Body of pancreas (tissue), 4 donors: ENCODE data around the gene MTMR12. TPM values are rescaled to one million over a fixed set of nuclear protein-coding genes. Genes with fewer than 3 reads are reported as not detected.
"Not testable (repeated sequence)": the region's sequence is repeated elsewhere in the genome, so short reads cannot be mapped to it uniquely, and the experiment has no call there.

ENCODE experiments used
- ATAC-seq: fragments of 150-250 bp; one replicate; pipeline ENCODE4 v1.9.1; 2016
- DNase-seq, 4 donors: peaks; one replicate each; pipeline ENCODE4 v3.0.0-alpha.2; 2019
- H3K27ac ChIP-seq, 4 donors: fragments of 200-600 bp; sonication (generic); 1 replicate in 3 of 4; 2 replicates in 1 of 4; pipeline versions ENCODE4 v1.5.1 to v1.6.1; 2016 to 2019; ENCODE audit warnings: mild to moderate bottlenecking in 1 of 4, mixed read lengths in 1 of 4, moderate library complexity in 1 of 4
- H3K27me3 ChIP-seq, 2 donors: fragments of 200-600 bp; sonication (generic); one replicate each; pipeline ENCODE4 v1.6.0; 2016; ENCODE audit warnings: mild to moderate bottlenecking in 1 of 2
- H3K36me3 ChIP-seq, 2 donors: fragments of 200-600 bp; sonication (generic); replicated peaks in 1 of 2; 2 replicates each; pipeline ENCODE4 v1.5.1; 2016; ENCODE audit warnings: low read depth in 2 of 2; ENCODE audit not compliant: insufficient read depth in 1 of 2
- H3K4me1 ChIP-seq: fragments of 200-600 bp; sonication (generic); one replicate; pipeline ENCODE4 v1.6.0; 2016
- H3K4me3 ChIP-seq, 2 donors: fragments of 200-600 bp; sonication (generic); 1 replicate in 1 of 2; 2 replicates in 1 of 2; pipeline ENCODE4 v1.5.1; 2016 to 2019
- H3K9me3 ChIP-seq, 3 donors: fragments of 200-600 bp; sonication (generic); 1 replicate in 2 of 3; 2 replicates in 1 of 3; pipeline ENCODE4 v1.5.1; 2016
- POLR2A ChIP-seq, 3 donors: fragments of 450-650 bp; IDR thresholded peaks; one replicate each; pipeline ENCODE4 v1.6.1; 2016; ENCODE audit warnings: antibody characterized with exemption in 3 of 3, mild to moderate bottlenecking in 2 of 3
- WGBS, 2 donors: methylation state at CpG; one replicate each; pipeline ENCODE4 v1.1.5; 2017; 5-methylcytosine and 5-hydroxymethylcytosine counted together
- intact Hi-C: fragments of 100-400 bp; cut with DNase I; formaldehyde crosslinking; loops from one replicate; pipeline ENCODE4 v1.15.1; 2023
- total RNA-seq, 2 donors: library from RNA; depleted of rRNA; stranded (reverse); fragments of >200 nt; gene quantifications; one replicate each; pipeline ENCODE4 v1.1.0, GENCODE V29; 2016
- TF ChIP-seq, protein P1 (sequence below), 7 experiments: fragments of 450-650 bp in 4 of 7; fragments of 200-600 bp in 3 of 7; sonication (generic) in 3 of 7; IDR thresholded peaks; one replicate each; pipeline ENCODE4 v1.5.1; 2016 to 2019; ENCODE audit warnings: antibody characterized with exemption in 7 of 7

MTMR12 gene
- total RNA-seq, 2 donors from 2014 or later: 31.1 to 65.6 TPM

DNA sequence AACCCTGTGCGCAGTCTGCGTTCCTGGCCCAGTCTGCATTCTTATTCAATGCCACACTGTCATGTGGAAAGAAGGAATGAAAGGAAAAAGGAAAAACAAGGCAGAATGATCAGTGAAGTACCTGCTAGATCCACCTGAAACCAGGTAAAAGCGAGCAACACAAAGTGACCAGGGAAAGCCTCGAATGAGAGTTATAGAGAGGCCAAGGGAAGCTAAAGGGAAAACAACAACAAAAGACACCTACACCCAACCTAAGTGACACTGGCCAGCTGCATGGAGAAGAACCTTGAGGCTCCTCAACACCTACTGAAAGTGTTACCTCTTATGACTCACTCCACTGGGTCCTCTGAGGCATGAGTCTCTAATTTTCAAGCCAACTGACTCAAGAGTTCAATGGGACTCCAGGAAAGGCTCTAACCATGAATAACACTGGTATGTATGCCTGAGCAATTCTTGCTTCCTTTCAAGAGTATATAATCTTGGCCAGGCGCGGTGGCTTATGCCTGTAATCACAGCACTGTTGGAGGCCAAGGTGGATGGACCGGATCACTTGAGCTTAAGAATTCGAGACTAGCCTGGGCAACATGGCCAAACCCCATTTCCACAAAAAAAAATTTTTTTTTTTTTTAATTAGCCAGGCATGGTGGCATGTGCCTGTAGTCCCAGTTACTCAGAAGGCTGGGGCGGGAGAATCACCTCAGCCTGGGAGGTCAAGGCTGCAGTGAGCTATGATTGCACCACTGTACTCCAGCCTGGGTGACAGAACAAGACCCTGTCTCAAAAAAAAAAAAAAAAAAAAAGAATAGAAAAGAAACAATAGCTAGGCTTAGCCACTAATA, 29.0 kb downstream of the MTMR12 start:
- 87 to 94% methylated on average over 9 of the region's 9 CpGs for WGBS, 2 donors
- intact Hi-C loops: no loop called here
- H3K27me3 ChIP-seq: no peaks in the 10 kb centered on the region
- peaks cover 66% of the 10 kb centered on the region for H3K4me1 ChIP-seq
- H3K36me3 ChIP-seq: no peaks in the 10 kb centered on the region
- no peak overlapping the region for H3K4me3 ChIP-seq
- no peaks in the 10 kb centered on the region for H3K9me3 ChIP-seq
- ATAC-seq: no peak
- H3K27ac ChIP-seq: peak overlapping the region in 1 of 4 donors; percentile 60
- TF ChIP-seq POLR2A (IDR thresholded peaks at IDR 0.05): no peak
- TF ChIP-seq, protein P1, sequence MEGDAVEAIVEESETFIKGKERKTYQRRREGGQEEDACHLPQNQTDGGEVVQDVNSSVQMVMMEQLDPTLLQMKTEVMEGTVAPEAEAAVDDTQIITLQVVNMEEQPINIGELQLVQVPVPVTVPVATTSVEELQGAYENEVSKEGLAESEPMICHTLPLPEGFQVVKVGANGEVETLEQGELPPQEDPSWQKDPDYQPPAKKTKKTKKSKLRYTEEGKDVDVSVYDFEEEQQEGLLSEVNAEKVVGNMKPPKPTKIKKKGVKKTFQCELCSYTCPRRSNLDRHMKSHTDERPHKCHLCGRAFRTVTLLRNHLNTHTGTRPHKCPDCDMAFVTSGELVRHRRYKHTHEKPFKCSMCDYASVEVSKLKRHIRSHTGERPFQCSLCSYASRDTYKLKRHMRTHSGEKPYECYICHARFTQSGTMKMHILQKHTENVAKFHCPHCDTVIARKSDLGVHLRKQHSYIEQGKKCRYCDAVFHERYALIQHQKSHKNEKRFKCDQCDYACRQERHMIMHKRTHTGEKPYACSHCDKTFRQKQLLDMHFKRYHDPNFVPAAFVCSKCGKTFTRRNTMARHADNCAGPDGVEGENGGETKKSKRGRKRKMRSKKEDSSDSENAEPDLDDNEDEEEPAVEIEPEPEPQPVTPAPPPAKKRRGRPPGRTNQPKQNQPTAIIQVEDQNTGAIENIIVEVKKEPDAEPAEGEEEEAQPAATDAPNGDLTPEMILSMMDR (IDR thresholded peaks at IDR 0.05): no peak
- no peak for DNase-seq

DNA sequence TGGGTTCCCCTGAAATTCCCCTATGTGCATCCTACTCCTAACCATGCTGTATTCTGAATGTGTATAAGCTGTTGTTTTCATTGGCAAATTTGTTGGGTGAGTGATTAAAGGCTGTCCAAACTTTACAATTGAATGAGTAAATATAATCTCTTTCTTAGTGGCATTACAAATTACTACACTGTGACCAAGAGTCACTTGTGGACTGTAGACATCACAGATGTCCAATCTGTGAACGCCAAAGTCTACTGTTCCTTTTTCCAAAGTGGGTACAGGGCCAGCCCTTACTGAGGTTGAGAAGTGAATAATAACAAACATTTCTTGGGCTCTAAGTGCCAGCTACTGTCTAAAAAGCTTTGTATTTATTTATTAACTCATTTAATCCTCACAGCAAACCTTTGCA, 29.7 kb downstream of the MTMR12 start:
- intact Hi-C loops: no loop called here

DNA sequence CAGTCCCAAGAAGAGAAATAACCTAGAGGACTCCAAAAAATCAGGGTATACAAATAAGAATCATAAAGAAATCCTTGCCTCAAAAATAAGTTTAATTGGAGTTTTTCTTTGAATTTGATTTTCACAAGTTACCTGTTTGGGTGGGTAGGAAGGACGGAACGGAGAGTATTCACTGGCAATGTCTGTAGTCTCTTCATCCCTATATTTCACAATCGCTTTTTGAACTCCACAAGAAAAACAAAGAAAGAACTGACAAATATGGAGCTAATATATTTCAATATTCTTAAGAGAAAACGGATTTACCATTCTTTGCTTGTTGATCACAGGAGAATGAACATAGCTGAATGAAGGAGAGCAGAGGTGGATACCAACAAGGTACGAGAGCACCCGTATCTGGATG, 30.1 kb downstream of the MTMR12 start:
- no peaks in the 10 kb centered on the region for H3K36me3 ChIP-seq
- no peak for TF ChIP-seq POLR2A (IDR thresholded peaks at IDR 0.05)
- TF ChIP-seq, protein P1 (IDR thresholded peaks at IDR 0.05): no peak
- no peaks in the 10 kb centered on the region for H3K27me3 ChIP-seq
- DNase-seq (no peak), ATAC-seq (no peak)
- 94 to 95% methylated on average over 6 of the region's 6 CpGs for WGBS, 2 donors
- intact Hi-C loops: no loop called here
- H3K9me3 ChIP-seq: no peaks in the 10 kb centered on the region
- H3K4me3 ChIP-seq: no peak overlapping the region
- no peak overlapping the region for H3K27ac ChIP-seq
- H3K4me1 ChIP-seq: peaks cover 66% of the 10 kb centered on the region

More for the DNA sequence above, 29.7 kb downstream of the MTMR12 start:
- Histone ChIP-seq H3K9me3 (no peaks in the 10 kb centered on the region), H3K4me1 (peaks cover 66% of the 10 kb centered on the region), H3K36me3 (no peaks in the 10 kb centered on the region), H3K4me3 (no peak overlapping the region), H3K27me3 (no peaks in the 10 kb centered on the region), H3K27ac (peak overlapping the region in 1 of 4 donors; percentile 60)
- no peak for TF ChIP-seq POLR2A (IDR thresholded peaks at IDR 0.05)
- TF ChIP-seq, protein P1 (IDR thresholded peaks at IDR 0.05): no peak
- 42 to 45% methylated on average over 1 of the region's 1 CpG for WGBS, 2 donors
- ATAC-seq: no peak
- DNase-seq: no peak

DNA sequence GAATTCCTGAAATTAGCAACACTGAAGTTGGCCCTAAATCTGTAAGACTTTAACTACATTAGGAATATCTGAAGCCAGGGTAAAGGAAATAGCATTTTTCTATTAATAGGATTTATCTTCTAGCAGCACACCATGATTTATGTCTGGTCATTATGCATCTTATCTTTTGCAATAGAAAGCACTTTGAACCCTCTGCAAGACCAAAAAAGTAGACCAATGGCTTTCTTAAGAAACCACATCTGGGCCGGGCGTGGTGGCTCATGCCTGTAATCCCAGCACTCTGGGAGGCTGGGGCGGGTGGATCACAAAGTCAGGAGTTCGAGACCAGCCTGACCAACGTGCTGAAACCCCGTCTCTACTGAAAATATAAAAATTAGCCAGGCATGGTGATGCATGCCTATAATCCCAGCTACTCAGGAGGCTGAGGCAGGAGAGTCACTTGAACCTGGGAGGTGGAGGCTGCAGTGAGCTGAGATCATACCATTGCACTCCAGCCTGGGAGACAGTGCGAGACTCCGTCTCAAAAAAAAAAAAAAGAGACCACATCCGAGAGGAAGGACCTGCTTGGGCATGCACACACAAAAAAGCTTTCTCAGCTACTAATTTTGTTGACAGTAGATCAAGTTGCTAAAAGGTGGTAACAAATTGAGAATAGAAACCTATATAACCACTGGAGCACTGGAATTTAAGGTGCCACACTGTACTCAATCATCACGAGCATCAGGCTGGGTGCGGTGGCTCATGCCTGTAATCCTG, 31.2 kb downstream of the MTMR12 start:
- ATAC-seq, H3K27me3 ChIP-seq, intact Hi-C loops, H3K4me3 ChIP-seq, H3K9me3 ChIP-seq, H3K36me3 ChIP-seq, H3K27ac ChIP-seq, DNase-seq: not testable (repeated sequence)
- WGBS, 2 donors: 94 to 95% methylated on average over 11 of the region's 11 CpGs
- H3K4me1 ChIP-seq: peaks cover 66% of the 10 kb centered on the region

DNA sequence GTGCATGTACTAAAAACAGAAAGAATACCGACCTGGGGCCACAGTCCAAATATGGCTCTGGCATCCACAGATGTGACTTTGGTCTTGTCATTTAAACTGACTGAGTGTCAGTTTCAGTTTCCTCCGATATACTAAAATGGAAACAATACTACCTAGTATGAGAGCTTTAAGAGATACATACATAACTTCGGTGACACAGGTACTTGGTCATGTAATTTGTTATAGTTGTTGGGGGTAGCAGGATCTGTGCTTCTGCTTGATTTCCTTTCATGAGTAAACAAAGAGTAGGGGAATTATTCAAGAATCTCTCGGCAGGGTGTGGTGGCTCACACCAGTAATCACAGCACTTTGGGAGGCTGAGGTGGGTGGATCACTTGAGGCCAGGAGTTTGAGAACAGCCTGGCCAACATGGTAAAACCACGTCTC, 32.1 kb downstream of the MTMR12 start:
- Histone ChIP-seq H3K36me3 (no peaks in the 10 kb centered on the region), H3K9me3 (no peaks in the 10 kb centered on the region), H3K4me1 (peaks cover 64% of the 10 kb centered on the region), H3K4me3 (no peak overlapping the region), H3K27ac (peak overlapping the region in 1 of 4 donors; percentile 3), H3K27me3 (no peaks in the 10 kb centered on the region)
- 81 to 83% methylated on average over 5 of the region's 5 CpGs for WGBS, 2 donors
- intact Hi-C loops: no loop called here
- ATAC-seq: no peak
- no peak for DNase-seq
- TF ChIP-seq POLR2A (IDR thresholded peaks at IDR 0.05): no peak
- TF ChIP-seq, protein P1 (IDR thresholded peaks at IDR 0.05): no peak
